Lower leg skin (tissue), 4 donors: ENCODE measurements around the gene NPHP3. TPM values are rescaled to one million over a fixed set of nuclear protein-coding genes. Genes with fewer than 3 reads are reported as not detected.

Experiments
- DNase-seq, 2 donors: peaks; one replicate each; pipeline ENCODE4 v3.0.0-alpha.2; 2019; ENCODE audit warnings: low spot score in 2 of 2
- H3K4me3 ChIP-seq: fragments of 200-600 bp; sonication (generic); 2 replicates; pipeline ENCODE4 v1.5.1; 2017; ENCODE audit warnings: mild to moderate bottlenecking, low read depth; ENCODE audit not compliant: poor library complexity, severe bottlenecking
- POLR2A ChIP-seq, 2 donors: fragments of 450-650 bp; IDR thresholded peaks; one replicate each; pipeline ENCODE4 v1.6.1; 2016 to 2017; ENCODE audit warnings: antibody characterized with exemption in 2 of 2, mild to moderate bottlenecking in 1 of 2, moderate library complexity in 1 of 2
- WGBS, 2 donors: methylation state at CpG; one replicate each; pipeline ENCODE4 v1.1.5; 2018; 5-methylcytosine and 5-hydroxymethylcytosine counted together
- intact Hi-C: fragments of 100-400 bp; cut with DNase I; formaldehyde crosslinking; loops from one replicate; pipeline ENCODE4 v1.15.0; 2023; ENCODE audit warnings: low total_unique reads
- total RNA-seq, 4 donors: library from RNA; depleted of rRNA; stranded (reverse); fragments of >200 nt; gene quantifications; one replicate each; pipeline ENCODE4 v1.1.0, GENCODE V29; 2016
- TF ChIP-seq, protein P1 (sequence below), 3 donors: fragments of 450-650 bp; IDR thresholded peaks; one replicate each; pipeline ENCODE4 v1.5.1; 2016; ENCODE audit warnings: antibody characterized with exemption in 3 of 3, mild to moderate bottlenecking in 3 of 3, moderate library complexity in 2 of 3

NPHP3 gene, protein sequence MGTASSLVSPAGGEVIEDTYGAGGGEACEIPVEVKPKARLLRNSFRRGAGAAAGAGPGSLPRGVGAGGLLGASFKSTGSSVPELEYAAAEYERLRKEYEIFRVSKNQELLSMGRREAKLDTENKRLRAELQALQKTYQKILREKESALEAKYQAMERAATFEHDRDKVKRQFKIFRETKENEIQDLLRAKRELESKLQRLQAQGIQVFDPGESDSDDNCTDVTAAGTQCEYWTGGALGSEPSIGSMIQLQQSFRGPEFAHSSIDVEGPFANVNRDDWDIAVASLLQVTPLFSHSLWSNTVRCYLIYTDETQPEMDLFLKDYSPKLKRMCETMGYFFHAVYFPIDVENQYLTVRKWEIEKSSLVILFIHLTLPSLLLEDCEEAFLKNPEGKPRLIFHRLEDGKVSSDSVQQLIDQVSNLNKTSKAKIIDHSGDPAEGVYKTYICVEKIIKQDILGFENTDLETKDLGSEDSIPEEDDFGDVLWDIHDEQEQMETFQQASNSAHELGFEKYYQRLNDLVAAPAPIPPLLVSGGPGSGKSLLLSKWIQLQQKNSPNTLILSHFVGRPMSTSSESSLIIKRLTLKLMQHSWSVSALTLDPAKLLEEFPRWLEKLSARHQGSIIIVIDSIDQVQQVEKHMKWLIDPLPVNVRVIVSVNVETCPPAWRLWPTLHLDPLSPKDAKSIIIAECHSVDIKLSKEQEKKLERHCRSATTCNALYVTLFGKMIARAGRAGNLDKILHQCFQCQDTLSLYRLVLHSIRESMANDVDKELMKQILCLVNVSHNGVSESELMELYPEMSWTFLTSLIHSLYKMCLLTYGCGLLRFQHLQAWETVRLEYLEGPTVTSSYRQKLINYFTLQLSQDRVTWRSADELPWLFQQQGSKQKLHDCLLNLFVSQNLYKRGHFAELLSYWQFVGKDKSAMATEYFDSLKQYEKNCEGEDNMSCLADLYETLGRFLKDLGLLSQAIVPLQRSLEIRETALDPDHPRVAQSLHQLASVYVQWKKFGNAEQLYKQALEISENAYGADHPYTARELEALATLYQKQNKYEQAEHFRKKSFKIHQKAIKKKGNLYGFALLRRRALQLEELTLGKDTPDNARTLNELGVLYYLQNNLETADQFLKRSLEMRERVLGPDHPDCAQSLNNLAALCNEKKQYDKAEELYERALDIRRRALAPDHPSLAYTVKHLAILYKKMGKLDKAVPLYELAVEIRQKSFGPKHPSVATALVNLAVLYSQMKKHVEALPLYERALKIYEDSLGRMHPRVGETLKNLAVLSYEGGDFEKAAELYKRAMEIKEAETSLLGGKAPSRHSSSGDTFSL (N-terminal part only)
- total RNA-seq, result 10 to 100 TPM; 16.3 to 37.1 (median 30.2) TPM

DNA sequence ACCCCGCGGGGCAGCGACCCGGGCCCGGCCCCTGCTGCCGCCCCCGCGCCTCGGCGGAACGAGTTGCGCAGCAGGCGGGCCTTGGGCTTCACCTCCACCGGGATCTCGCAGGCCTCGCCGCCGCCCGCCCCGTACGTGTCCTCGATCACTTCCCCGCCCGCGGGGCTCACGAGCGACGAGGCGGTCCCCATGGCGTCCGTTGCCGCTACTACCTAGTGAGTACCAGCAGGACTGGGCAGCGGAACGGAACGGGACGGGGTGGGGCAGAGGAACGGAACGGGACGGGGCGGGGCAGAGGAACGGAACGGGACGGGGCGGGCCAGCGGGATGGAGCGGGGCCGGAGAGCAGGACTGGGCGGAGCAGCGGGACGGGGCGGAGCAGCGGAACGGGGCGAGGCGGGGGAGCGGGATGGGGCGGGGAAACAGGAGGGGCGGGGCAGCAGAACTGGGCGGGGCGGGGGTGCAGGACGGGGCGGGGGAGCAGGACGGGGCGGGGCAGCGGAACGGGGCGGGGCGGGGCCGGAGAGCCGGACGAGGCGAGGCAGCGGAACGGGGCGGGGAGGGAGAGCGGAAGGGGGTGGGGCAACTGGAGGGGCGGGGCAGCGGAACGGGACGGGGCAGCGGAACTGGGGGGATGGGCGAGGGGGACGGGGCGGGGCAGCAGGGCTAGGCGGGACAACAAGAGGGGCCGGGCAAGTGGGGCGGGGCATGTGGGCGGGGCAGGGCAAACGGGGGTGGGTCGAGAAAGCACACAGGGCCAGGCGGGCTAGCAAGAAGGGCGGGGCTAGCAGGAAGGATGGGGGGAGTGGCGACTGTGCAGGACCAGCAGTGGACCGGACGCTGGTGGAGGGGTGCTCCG, at the start of gene NPHP3:
NPHP3 (minus strand) TSS at position 245 of the 859 bp plus-strand sequence; CDS start at position 191, 54 bp downstream.
- DNase-seq, result peak; percentile 95 to 99
- H3K4me3 ChIP-seq, result peak within 1 kb of the TSS; percentile 87
- intact Hi-C loops, result no loop called here
- TF ChIP-seq, protein P1, sequence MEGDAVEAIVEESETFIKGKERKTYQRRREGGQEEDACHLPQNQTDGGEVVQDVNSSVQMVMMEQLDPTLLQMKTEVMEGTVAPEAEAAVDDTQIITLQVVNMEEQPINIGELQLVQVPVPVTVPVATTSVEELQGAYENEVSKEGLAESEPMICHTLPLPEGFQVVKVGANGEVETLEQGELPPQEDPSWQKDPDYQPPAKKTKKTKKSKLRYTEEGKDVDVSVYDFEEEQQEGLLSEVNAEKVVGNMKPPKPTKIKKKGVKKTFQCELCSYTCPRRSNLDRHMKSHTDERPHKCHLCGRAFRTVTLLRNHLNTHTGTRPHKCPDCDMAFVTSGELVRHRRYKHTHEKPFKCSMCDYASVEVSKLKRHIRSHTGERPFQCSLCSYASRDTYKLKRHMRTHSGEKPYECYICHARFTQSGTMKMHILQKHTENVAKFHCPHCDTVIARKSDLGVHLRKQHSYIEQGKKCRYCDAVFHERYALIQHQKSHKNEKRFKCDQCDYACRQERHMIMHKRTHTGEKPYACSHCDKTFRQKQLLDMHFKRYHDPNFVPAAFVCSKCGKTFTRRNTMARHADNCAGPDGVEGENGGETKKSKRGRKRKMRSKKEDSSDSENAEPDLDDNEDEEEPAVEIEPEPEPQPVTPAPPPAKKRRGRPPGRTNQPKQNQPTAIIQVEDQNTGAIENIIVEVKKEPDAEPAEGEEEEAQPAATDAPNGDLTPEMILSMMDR (IDR thresholded peaks at IDR 0.05), result no peak
- TF ChIP-seq POLR2A (IDR thresholded peaks at IDR 0.05), result no peak
- WGBS, 2 donors, result 1 to 3% methylated on average over 52 to 67 of the region's 96 CpGs

GRCh38 chr3:132758740-132759139, 36.5 kb upstream of the NPHP3 start:
- WGBS, 2 donors, result 83 to 85% methylated on average over 2 of the region's 2 CpGs

GRCh38 chr3:132756108-132756650, 34.0 kb upstream of the NPHP3 start:
- no peak for DNase-seq
- intact Hi-C loops, result no loop called here
- no peak overlapping the region for H3K4me3 ChIP-seq
- TF ChIP-seq, protein P1 (IDR thresholded peaks at IDR 0.05), result no peak
- TF ChIP-seq POLR2A (IDR thresholded peaks at IDR 0.05), result no peak
- WGBS, 2 donors, result 82 to 86% methylated on average over 3 of the region's 3 CpGs

More at GRCh38 chr3:132758740-132759139, 36.5 kb upstream of the NPHP3 start:
- DNase-seq, result no peak
- intact Hi-C loops, result no loop called here
- TF ChIP-seq, protein P1 (IDR thresholded peaks at IDR 0.05), result no peak
- no peak for TF ChIP-seq POLR2A (IDR thresholded peaks at IDR 0.05)
- H3K4me3 ChIP-seq, result no peak overlapping the region

DNA sequence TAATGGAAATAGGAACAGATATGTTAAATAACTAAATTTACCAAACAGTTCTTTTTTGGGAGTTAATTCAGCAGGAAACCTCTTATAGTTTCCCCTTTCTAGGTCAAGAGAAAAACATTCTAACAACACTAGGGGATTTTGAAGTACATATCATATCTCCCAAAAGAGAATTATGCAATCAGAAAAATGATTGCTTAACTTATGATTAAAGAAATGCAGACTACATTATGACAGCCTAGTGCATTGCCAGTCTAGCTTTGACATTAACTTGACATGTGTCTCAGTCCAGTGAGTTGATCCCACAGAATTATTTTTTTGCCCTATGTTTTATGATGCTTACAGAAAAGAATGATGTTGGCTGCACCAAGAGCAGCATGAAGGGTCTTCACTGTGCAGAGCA, 31.7 kb upstream of the NPHP3 start:
- DNase-seq, result no peak
- TF ChIP-seq POLR2A (IDR thresholded peaks at IDR 0.05), result no peak
- TF ChIP-seq, protein P1 (IDR thresholded peaks at IDR 0.05), result no peak
- intact Hi-C loops, result no loop called here
- H3K4me3 ChIP-seq, result no peak overlapping the region
